IPS DF 4.7 (cell line): ENCODE results near the gene C1orf210.

Experiments used
- DNase-seq: peaks from one replicate; pipeline ENCODE4 v3.0.0-alpha.2; 2013; ENCODE audit warnings: low spot score; ENCODE audit errors: extremely low read depth

Gene C1orf210

DNA sequence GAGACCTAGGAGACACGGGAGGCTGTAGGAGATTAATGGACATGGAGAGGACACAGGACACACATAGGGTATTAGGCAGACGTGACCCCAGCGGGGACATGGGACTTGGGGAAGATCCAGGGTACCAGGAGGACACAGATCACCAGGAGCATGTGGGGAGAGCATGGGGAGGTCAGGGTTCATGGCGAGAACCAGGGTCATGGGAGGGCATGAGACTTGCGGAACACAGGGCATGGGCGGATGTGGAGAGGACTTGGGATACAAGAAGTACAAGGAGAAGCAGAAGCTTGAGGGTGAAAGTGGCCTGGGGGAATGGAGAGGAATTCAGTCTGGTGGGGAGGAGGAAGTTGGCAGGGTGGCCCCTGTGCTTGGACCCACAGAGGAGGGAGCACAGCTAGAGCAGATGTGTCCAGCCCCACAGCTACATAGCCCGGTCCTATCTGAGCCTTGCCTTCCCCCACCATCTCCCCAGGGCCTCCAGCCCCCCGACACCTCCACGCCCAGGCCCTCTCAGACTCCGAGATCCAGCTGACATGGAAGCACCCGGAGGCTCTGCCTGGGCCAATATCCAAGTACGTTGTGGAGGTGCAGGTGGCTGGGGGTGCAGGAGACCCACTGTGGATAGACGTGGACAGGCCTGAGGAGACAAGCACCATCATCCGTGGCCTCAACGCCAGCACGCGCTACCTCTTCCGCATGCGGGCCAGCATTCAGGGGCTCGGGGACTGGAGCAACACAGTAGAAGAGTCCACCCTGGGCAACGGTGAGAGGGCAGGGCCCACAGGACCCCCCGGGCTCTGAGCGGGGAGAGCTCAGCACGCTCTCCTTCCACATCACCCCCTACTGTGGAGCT lies 27.5 kb upstream of the C1orf210 start:
- no peak for DNase-seq

DNA sequence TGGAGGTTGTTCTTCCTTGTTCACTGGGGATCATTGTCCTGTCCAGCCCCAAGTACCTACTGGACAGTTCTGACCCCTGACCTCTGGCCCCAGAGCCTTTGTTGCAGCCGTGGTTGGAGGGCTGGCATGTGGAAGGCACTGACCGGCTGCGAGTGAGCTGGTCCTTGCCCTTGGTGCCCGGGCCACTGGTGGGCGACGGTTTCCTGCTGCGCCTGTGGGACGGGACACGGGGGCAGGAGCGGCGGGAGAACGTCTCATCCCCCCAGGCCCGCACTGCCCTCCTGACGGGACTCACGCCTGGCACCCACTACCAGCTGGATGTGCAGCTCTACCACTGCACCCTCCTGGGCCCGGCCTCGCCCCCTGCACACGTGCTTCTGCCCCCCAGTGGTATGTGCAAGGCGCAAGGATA lies 26.8 kb upstream of the C1orf210 start:
- no peak for DNase-seq

- DNase-seq: no peak
Measured at GRCh38 chr1:43311521-43311920, 26.1 kb upstream of the C1orf210 start.

GRCh38 chr1:43309405-43310025 lies 24.1 kb upstream of the C1orf210 start:
- no peak for DNase-seq

GRCh38 chr1:43308635-43309404 lies 23.4 kb upstream of the C1orf210 start:
- no peak for DNase-seq

- no peak for DNase-seq
Measured at GRCh38 chr1:43307458-43308158, 22.2 kb upstream of the C1orf210 start.

GRCh38 chr1:43306688-43307457 lies 21.5 kb upstream of the C1orf210 start:
- no peak for DNase-seq

- DNase-seq: no peak
Measured at GRCh38 chr1:43305926-43306687, 20.7 kb upstream of the C1orf210 start.

- no peak for DNase-seq
Measured at GRCh38 chr1:43305461-43305860, 20.1 kb upstream of the C1orf210 start.

GRCh38 chr1:43304771-43305300 lies 19.5 kb upstream of the C1orf210 start:
- DNase-seq: no peak

DNA sequence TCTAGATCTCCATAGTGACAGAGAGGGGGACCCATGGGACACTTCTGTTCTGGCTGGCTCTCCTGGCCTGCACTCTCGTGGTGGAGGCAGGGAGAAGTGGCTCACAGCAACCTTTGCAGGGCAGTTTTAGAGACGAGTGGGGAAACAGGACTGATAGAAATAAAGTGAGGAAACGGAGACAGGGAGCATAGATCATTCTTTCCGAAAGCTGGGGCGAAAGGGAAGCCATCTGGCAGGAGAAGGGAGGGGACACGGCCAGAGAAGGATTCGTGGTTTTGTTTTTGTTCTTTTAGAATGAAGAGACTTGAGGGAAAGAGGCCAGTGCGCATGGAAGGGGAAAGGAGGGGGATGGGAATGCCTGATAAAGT lies 18.9 kb upstream of the C1orf210 start:
- DNase-seq: no peak

DNA sequence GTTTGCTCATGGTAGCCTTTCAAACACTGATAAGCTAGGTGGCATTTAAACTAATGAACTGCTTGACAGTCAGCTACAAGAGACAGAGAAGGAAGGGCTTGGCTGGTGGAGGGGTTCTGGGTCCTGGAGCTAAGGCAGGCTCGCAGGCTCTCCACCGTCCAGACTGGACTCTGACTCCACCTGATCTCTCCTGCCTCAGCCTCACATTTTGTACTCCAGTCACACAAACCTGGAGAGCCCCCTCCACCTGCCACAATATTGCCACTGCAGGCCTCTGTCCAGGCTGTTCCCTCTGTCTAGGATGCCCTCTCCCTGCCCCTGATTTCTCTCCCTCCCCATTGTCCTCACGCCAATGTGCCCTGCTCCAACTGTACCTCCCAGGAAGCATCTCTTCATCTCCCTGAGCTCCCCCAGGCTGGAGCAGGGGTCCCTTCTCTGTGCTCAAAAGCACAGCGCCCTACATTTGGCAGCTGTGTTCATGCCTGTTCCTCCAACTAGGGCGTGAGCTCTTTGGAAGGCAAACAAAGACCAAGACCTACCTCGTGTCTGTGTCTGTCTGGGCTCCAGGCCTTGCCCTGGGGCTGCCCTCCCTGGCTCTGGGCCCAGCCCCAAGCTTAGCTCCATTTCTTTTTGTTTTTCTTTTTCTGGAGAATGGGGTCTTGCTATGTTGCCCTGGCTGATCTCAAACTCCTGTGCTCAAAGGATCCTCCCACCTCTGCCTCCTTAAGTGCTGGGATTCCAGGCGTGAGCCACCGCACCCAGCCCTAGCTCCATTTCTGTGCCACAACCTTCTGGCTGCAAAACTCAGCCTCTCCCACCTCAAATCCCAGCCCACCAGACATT lies 18.3 kb upstream of the C1orf210 start:
- DNase-seq: no peak

DNA sequence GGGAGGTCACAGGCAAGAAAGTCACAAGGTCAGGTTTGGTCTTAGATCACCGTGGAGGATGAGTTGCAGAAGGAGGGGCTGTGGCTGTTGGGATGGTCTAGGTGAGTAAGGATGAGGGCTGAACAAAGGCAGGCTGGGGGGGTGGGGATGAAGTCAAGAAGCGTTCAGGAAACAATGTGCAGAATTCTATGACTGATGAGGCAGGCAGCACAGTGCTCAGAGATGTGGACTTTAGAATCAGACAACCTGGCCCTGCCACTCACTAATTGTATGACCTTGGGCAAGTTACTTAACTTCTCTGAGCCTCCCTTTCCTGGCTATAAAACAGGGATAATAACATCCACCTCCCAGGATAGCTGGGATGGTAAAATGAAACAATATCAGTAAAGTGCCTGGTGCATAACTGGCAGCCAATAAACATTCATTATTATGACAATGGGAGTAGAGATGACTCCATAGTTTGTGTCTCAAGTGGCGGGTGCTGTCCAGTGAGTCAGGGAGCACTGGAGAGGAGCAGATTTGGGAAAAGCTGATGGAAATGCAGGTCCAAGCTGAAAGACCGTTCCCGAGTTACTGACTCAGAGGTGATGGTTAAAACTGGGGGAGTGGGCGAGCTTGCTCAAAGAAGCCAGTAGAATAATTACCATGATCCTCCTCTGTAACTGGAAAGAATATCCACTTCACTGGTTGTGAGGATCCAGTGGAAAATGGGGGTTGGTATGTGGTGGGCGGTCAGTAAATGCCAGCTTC lies 17.5 kb upstream of the C1orf210 start:
- DNase-seq: no peak

GRCh38 chr1:43302201-43302600 lies 16.8 kb upstream of the C1orf210 start:
- DNase-seq: no peak

GRCh38 chr1:43300378-43301094 lies 15.2 kb upstream of the C1orf210 start, which contains the start of gene TIE1:
Gene TIE1, plus strand, starts transcription at chr1:43300982. Its CDS starts 90 bp downstream, at chr1:43301072.
- no peak for DNase-seq

DNA sequence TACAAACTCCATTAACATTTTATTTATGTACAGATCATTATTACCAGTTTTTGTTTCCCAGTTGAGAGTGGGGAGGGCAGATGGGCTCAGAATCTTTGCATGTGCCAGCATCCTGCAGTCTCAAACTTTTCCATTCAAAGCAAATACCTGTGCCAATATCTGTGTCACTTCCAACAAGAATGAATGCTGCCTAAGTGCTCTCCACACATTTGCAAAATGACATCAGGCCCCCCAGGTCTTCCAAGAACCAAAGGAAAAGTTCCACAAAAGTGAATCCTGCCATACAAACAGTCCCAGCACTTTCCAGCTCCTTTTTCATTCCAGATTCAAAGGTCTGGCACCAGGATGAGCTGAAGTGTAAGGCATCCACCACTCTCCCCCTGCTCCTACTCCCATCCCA lies 13.7 kb upstream of the C1orf210 start:
- no peak for DNase-seq

DNA sequence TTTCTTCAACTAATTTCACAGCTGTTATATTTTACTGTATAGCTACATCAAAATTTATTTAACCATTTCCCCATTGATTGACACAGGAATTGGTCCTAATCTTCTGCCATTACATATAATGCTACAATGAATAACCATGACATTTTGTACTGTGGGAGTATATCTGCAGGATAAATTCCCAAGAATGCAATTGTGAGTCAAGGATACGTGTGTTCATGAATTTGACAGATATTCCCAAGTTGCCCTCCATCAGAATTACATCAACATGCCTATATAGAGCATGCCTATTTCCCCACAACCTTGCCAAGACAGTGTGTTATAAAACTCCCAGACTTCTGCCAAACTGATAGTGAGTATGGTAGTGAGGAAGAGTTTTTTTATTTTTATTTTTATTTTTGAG lies 12.7 kb upstream of the C1orf210 start:
- no peak for DNase-seq
